DMS 273 (cell line): ENCODE measurements around the gene PGAM4.
"Not testable (repeated sequence)": the region's sequence is repeated elsewhere in the genome, so short reads cannot be mapped to it uniquely, and the experiment has no call there.

Source experiments
- DNase-seq: peaks from one replicate; lab custom pipeline; 2025; ENCODE audit not compliant: unreplicated experiment; lab: John Stamatoyannopoulos, UW

Gene PGAM4

GRCh38 chrX:77930581-77930980 lies 38.9 kb downstream of the PGAM4 start:
- no peak for DNase-seq

GRCh38 chrX:77925764-77926163 lies 43.7 kb downstream of the PGAM4 start:
- no peak for DNase-seq

- no peak for DNase-seq
Observed at GRCh38 chrX:77924320-77924859, 45.0 kb downstream of the PGAM4 start.

- DNase-seq: no peak
Observed at GRCh38 chrX:77922787-77923186, 46.7 kb downstream of the PGAM4 start.

- not testable (repeated sequence) for DNase-seq
Observed at GRCh38 chrX:77919370-77919769, 50.1 kb downstream of the PGAM4 start.

GRCh38 chrX:77918568-77918967 lies 50.9 kb downstream of the PGAM4 start:
- DNase-seq: no peak
